GM21515 (cell line): ENCODE measurements around the gene PTPRN2.
"Not testable (repeated sequence)": the region's sequence is repeated elsewhere in the genome, so short reads cannot be mapped to it uniquely, and the experiment has no call there.

Experiments used
- ATAC-seq: cut with Tn5 transposase; IDR thresholded peaks from one replicate; pipeline ENCODE4 v1.9.1; 2021; ENCODE audit not compliant: unreplicated experiment

PTPRN2 gene

DNA sequence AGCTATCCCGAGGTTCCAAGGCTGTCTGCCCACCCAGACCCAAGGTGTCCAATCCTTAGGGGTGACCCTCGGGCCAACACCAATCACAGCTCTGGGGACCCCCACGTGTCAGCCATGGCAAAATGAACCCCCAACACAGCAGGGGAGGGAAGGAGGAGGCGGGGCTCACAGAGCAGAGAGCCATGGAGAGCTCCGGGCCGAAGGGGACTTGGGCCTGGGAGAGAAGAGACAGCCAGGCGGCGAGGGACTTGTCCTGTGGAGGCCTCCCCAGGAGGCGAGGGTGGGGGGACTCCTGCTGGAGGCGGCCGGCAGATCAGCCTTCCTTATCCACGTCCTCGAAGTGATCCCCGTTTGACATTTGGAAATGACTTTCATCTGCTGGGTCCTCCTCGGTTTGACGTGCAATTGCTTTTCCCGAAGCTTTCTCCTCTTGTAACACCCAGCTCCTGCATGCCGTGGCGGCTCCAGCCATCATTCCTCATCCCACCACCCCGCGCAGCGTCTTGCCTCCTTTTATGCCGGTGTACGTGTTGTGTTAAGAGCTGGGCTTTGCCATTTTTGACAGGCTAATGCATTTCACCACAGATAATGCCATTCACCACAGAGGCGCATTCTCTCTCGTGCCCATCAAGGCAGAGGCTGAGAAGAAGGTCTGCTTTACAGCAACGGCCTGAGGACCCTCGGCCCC, 913.5 kb downstream of the PTPRN2 start:
- ATAC-seq: no peak

DNA sequence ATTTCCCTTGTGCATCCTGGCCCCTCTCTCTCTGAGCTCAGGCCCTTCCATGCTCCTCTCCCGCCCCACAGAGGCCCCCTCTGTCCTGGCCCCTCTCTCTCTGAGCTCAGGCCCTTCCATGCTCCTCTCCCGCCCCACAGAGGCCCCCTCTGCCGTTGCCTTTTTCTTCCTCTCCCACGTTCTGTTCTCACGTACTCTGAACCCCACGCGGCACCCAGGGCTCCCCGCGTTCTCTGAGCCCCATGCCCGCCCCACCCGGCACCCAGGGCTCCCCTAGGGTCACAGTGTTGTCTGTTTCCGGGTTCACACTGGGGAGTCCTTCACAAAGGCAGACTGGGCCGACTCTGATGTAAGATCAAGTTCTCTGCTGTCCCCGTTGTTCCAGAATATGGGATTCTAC, 914.0 kb downstream of the PTPRN2 start:
- ATAC-seq: no peak

DNA sequence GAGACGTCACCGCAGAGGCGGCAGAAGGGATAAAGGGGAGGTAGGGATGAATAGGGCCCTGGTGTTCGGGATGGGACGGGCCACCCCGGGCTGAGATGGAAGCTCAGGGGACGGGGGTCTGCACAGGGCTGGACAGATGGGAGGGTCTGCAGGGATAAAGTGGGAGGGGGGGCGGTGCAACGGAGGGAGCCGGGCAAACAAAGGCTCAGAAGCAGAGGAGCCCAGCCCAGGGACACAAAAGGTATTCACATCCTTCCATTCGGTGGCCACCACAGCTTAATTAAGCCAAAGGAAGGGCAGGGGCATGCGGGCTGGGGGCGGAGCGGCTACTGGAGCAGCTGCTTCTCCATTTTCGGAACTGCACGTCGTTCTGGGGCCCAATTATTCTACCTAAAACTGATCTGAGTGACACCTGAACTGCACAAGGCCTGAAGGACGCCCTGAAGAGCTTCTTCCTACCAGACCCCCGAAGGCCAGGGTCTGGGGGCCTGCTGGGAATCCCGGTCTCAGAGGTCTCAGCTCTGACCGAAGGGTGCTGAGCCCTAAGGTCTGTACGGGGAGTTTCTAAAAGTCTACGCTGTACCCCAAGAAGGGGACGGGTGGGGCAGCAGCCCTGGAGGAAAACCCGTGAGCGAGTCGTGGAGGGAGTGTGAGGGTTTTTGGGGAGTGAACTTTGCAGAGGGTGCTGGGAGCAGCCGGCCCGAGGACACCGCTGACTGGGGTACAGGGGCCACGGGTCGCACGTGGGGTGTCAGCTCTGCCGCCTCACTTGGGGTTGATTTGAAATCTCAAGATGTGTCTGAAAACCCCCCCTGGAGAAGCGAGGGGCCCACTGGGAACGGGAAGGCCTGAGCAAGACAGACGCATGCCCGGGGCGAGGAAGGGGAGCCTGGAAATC, 916.0 kb downstream of the PTPRN2 start:
- no peak for ATAC-seq

DNA sequence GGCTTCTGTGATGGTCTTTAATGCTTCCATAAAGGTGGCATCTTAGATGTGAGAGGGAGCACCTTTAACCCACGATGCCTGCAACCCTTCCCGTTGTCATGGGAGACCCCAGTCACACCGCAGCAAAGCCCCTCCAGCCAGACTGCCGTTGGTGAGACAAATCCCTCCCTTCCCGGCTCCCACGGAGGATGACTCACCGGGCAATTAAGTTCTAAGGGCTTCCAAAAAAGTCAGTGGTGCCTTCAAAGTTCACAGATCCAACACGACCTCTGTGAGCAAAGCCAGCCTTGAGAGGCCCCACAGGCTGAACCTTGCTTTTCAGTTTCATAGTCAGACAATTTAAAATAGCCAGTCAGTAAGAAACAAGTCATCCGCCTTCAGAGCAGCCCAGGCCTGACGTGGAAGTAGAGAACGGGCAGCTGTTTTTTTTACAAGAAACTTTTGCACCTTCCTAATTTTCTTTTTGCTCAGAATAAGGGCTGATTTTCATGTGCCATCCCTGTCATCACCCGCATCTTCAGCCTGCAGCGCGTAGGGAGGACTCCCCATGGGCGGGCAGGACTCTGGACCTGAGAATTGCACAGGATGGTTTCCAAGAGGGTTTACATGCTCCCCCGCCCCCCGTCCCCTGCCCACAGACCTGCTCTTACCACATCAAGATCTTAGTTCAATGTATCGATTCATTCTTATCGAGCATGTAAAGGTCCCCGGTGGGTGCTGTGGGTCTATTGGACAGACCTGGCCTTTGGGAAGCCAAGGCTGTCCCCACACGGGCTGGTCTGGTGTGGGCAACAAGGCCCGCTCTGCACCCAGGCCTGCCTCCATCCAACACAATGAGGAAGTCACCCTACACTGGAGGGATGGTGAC, 916.9 kb downstream of the PTPRN2 start:
- ATAC-seq: no peak

DNA sequence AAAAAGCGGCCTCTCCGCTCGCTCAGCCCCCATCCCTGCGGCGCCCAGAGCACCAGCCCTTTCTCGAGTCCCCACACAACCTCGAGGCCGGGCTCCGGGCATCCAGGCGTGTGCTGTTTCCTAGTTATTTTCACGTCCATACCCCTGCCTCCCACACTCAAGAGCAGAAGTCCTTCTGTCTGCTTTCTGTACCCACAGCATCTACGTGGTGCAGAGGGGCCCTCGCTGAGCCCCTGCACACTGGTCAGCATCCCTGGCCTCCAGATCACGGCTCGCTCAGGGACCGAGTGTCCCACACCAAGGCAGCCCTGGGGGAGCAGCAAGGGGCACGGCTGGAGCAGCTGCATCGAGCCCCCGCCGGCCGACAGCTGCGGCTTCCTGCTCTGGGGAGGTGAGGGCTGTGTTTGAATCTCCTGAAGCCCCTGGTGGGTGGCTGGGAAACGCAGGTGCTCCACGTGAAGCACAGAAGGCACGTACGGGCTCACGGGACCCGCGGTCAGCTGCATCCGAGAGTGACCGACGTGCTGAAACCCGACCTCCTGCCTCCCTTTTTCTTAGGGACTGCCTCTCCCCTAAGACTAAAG, 917.8 kb downstream of the PTPRN2 start:
- no peak for ATAC-seq

DNA sequence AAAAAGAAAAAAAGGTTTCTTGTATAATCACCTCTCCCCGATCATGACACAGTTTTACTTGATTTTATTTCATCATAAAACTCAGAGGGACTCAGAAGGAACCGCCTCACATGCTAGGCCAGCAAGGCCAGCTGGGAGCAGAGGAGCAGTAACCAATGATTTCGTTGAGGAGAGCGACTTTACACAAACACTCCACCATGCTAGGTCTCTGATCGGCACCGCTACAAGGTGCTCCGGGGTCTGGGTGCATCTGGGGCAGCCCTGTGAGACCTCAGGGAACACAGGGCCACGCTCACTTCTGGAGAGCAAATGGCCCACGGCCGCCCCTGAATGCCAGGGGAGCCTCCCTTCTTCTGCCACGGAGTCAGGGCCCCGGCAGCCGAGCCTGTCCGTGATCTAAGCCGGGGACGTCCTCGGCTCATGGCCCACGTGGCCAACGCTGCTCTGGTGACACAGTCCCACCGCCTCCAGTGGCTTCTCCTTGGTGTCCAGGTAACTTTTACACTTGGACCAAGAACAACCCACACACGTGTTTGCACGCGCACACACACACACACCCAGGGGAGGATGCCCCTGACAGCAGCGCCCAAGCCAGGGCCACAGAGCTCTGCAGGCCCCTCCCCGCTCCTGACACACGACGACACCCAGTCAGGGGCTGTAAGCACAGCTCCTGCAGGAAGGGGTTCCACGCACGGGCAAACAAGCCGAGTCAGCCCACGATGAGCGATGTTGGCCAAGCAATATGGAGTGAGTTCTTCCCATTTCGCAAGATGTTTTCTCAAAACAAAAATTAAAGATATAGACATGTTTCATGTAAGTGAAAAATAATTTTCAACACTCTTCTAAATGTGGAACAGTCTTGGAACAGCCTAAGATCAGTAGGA, 918.5 kb downstream of the PTPRN2 start:
- ATAC-seq: no peak

DNA sequence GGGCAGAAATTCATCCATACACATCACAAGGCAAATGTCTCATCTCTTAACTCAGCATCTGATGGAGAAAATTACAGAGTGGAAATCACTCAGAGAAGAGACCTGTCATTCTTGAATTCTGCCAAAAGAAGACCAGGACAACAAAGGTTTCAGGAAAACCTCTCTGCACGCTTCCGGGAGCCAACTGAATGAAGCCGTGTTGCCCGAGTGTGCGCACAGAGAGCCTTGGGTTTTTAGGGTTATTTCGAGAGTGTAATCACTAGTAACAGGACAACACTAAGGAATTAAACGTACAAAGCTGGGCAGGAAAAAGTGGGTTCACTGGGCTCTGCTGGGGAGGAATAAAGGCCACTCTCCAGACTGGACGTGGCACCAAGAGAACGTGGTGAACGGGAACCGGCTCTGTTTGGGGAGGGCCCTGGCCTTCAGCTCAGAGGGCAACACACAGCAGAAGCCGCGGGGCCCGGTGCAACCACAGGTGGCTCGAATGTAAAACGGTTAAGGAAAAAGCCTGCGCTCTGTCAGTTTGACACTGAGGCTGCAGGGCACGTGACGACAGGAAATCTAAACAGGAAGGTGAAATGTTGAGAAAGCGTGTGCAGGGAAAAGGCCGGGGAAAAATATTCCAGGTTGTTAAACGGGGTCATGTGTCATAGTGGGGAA, 919.3 kb downstream of the PTPRN2 start:
- no peak for ATAC-seq

DNA sequence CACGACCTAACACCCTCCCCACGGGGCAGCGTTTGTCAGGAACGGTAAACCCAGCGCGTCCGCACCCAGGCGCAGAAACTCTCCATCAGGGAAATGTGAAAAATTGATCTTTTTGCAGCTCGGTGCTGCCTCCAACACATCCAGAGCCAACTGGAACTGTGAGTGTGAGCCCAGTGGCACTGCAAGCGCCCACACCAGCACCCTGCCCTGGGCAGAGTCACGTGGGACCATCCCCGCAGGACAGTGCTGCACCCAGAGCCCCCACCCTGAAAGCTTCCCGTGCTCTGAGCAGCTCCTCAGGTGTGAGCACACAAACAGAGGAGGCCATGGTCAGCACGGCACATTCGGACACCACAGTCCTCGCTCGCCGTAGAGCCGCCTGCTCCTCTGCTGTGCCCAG, 919.9 kb downstream of the PTPRN2 start:
- no peak for ATAC-seq

DNA sequence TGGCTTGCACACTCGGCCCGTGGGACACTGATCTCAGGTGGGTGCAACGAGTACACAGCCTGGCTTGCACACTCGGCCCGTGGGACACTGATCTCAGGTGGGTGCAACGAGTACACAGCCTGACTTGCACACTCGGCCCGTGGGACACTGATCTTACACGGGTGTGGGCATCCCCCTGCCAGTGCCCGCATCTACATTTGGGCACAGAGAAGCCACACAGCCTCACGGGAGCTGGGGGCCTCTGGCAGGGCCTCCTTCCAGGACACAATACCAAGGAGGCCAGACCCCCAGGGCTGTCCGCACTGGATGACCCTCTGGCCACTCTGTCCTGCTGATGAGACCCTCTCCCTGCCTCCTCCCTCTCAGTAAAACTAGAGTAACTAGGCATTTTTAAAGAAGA, 920.4 kb downstream of the PTPRN2 start:
- no peak for ATAC-seq

DNA sequence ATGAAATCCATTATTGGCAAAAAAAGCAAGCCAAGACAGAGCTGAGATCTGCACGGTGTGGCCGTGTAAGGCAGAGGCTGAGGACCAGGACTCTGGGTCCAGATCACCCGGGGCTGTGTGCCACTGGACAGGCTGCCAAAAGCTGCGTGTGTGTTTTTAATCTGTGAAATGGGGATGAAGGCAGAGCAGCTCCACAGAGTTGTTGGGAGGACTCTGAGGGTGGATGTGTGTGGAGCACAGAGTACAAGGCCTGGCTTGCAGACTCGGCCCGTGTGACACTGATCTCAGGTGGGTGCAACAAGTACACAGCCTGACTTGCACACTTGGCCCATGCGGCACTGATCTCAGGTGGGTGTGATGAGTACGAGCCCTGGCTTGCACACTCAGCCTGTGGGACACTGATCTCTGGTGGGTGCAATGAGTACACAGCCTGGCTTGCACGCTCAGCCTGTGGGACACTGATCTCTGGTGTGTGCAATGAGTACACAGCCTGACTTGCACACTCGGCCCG, 921.0 kb downstream of the PTPRN2 start:
- ATAC-seq: no peak

DNA sequence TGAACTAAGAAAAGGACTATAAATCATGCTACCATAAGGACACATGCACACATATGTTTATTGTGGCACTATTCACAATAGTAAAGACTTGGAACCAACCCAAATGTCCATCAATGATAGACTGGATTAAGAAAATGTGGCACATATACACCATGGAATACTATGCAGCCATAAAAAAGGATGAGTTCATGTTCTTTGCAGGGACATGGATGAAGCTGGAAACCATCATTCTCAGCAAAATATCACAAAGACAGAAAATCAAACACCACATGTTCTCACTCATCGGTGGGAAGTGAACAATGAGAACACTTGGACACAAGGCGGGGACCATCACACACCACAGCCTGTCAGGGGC, 922.0 kb downstream of the PTPRN2 start:
- not testable (repeated sequence) for ATAC-seq

DNA sequence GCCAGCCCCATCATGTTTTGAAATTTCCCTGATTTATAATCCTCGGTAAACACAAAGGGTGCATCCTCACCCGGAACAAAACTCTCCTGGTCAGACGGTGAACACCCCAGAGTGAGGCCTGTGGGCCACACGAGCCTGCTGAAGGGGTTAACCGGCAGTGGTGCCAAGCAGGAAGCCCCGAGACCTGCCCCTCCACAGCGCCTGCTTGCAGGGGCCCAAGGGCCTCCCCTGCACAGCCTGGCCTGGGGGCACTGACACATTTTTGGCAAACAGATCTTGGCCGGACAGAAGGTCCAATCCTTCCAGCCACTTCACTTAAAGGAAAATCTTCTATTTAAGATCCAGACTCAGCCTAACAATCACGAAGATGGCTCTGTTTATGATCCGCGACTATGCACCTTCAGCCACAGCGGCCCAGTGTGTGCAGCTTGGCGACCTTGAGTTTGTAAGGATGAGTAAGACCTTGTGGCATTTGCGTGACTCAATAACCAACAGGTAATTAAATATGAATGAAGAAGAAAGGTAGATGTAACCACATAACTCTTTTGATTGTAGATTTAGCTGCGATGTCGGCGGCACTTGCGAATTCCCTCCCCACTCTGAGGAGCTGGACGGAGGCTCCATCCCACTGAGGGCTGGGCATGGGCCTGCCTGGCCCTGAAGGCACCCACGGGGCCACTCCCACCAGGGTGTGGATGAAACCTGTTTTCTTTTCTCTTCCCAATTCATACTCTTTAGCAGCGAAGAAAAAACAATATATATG, 922.6 kb downstream of the PTPRN2 start:
- no peak for ATAC-seq

DNA sequence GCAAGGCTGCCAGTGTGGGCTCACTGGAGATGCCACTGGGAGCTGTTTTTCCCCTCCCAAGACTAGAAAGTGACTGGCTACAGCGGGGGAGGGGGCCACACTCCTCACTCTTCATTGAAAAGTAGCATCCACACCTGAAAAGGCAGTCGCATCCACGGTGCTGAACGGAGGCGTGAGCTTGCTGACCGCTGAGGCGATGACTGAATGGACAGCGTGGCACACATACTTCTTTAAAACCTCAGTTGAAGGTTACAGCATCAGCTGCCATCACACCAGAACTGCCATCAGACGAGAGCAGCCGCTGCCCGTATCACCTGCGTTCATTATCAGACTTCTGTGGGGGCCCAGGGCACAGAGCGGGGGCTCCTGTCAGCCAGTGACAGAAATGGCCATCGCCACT, 923.6 kb downstream of the PTPRN2 start:
- ATAC-seq: no peak

DNA sequence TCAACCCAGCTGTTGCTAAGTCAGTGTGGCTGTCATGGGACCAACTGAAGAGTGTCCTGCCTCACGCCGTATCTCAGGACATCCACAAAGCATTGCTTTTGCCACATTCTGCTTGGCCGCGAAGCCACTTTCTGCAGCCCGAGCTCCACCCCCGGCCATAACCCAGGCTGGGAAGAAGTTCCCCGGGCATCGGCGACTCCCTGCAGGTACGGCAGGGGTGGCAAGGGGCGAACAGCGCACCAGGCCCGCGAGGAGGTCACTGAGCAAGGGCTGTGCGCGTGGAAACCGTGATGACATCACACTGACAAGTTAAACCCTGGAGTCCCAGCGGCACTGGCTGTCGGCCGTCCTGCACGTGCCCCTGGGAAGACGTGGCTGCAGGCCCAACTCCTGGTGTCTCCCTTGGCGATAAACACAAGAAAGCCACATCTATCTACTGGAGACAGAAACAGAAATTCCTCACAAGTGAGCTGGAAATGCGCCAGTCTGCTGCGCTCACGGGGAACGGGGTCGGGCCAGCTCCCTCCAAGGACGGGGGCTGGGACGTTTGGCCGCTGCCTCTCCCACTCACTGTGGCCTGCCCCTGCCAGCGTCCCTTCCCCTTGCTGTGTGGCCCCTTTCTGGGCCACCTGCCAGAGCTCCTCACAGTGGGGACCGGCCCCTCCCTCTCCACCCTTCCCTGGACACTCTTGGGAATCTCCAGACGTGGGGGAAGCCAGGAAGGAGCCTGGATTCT, 924.5 kb downstream of the PTPRN2 start:
- ATAC-seq: no peak

DNA sequence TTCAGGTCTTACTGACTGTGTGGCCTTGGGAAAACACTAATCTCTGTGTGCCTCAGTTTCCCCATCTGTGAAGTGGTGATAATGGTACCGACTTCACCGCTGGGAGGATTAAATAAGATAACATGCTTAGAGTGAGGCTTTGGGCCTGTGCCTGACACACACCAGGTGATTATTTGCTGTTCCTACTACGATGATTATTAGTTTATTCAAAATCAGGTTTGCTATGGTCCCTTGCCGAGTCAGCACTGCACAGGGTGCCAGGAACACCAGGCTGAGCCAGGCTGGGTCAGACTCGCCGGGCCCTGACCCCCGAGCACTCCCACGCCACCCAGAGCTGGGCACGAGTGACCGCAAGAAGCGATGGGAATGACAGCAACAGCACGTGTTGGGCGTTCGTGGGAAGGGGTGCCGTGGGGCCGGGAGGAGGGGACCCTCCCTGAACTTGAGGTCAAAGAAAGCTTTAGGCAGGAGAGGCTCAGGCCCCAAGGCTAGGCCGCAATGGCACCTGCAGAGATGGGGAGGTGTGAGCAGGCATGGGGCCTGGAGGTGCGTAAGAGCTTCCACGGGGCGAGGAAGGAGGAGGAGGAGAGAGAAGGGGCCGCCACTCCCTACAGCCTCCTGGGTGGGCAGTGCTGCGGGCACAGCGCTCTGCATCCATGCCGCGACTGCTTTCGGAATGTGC, 925.4 kb downstream of the PTPRN2 start:
- ATAC-seq: no peak

DNA sequence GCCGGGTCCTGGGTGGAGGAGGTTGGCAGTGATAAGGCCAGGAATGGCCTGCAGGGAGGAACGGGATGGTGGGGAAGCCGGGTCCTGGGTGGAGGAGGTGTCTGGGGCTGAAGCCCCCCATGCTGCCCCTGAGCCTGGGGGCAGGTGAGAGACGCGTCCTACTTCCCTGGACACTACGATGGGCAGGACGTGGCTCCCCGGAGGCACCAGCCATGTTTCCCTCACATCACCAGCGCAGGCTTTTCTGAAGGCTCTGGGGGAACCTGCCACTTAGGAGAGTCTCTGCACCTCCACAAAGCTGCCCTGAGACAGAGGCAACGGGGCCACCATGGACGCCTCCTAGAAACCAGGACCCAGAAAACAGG, 926.0 kb downstream of the PTPRN2 start:
- ATAC-seq: no peak

DNA sequence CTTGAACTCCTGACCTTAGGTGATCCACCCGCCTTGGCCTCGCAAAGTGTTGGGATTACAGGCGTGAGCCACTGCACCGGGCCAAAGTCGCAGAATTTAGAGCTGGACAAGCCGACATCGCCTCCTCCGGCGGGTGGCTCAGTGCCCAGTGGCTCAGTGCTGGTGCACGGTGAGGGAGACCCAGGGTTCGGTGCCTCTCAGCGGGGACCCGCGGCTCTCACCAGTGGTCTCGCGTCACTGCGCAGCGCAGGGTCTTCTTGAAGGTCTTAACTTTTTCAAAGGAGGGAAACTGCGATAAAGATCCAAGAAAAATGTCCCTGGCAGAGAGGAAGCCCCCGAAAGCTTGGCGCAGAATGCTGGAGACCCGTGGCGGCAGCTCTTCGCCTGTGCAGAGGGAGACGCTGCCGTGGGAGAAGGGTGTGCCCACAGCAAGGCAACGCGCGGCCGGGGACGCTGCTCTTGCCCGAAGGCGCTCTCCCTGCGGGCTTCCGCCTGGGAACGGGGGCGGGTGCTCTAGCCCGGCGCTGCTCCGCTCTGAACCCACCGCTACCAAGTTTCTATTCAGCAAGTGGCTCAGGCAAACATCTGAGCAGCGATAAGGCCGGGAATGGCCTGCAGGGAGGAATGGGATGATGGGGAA, 926.5 kb downstream of the PTPRN2 start:
- no peak for ATAC-seq
